ENCODE results near the gene FCMR.

GRCh38 chr1:206933333-206933945, 11.7 kb upstream of the FCMR start:
- TF ChIP-seq CTCF (conservative IDR thresholded peaks at IDR 0.05; ENCODE audit: low read depth, low read length) = peak; percentile 97
- TF ChIP-seq EZH2 (IDR thresholded peaks at IDR 0.05; ENCODE audit: low read length, unreplicated experiment) = no peak

Data from PC-3 (cell line).